PC-3 (cell line): ENCODE results near the gene FRMPD4. TPM values are rescaled to one million over a fixed set of nuclear protein-coding genes. Genes with fewer than 3 reads are reported as not detected.

Experiments used
- ATAC-seq: fragments of 200-7000 bp; cut with Tn5 transposase; 2 replicates; pipeline ENCODE4 v1.9.1; 2020; ENCODE audit warnings: mild to moderate bottlenecking, moderate library complexity
- Bru-seq: library from RNA; stranded (reverse); fragments of 400-500 nt; gene quantifications from one replicate; lab custom pipeline; 2021; lab: Mats Ljungman, UMichigan
- BruChase-seq, 2 experiments: library from RNA; stranded (reverse); fragments of 400-500 nt; gene quantifications; one replicate each; lab custom pipeline; 2021; lab: Mats Ljungman, UMichigan
- BruUV-seq: library from RNA; stranded (reverse); fragments of 400-500 nt; replicated peaks from 2 replicates; lab custom pipeline; 2021; lab: Mats Ljungman, UMichigan
- CTCF ChIA-PET: fragments of 300-600 bp; sonication (Branson Sonifier 250); formaldehyde crosslinking; loops from one replicate; lab custom pipeline; 2022; ENCODE audit warnings: antibody characterized with exemption; lab: Charles Lee
- POLR2A ChIA-PET: fragments of 300-600 bp; sonication (Branson Sonifier 250); formaldehyde crosslinking; loops from one replicate; lab custom pipeline; 2022; ENCODE audit warnings: antibody characterized with exemption; ENCODE audit not compliant: unreplicated experiment; lab: Charles Lee
- DNase-seq: peaks from one replicate; pipeline ENCODE4 v3.0.0-alpha.2; 2015
- H2AFZ ChIP-seq: fragments of 300-600 bp; sonication (generic); 2 replicates; pipeline ENCODE4 v1.6.0; 2016; ENCODE audit warnings: antibody characterized with exemption, low read length
- H3F3A ChIP-seq: fragments of 300-600 bp; sonication (generic); one replicate; pipeline ENCODE4 v1.6.0; 2017; ENCODE audit warnings: antibody characterized with exemption, low read length, control low read depth, mild to moderate bottlenecking; ENCODE audit not compliant: unreplicated experiment
- H3K27ac ChIP-seq: fragments of 300-600 bp; sonication (generic); 2 replicates; pipeline ENCODE4 v1.5.1; 2016; ENCODE audit warnings: mild to moderate bottlenecking, low read length
- H3K27me3 ChIP-seq: fragments of 300-600 bp; sonication (generic); 2 replicates; pipeline ENCODE4 v1.6.1; 2016; ENCODE audit warnings: low read length, mixed read lengths
- H3K36me3 ChIP-seq: fragments of 300-600 bp; sonication (generic); 2 replicates; pipeline ENCODE4 v1.6.1; 2016; ENCODE audit warnings: low read depth, mixed run types, low read length, mixed read lengths
- H3K4me1 ChIP-seq: fragments of 300-600 bp; sonication (generic); 2 replicates; pipeline ENCODE4 v1.5.1; 2016; ENCODE audit warnings: low read length; ENCODE audit not compliant: insufficient read depth
- H3K4me2 ChIP-seq: fragments of 300-600 bp; sonication (generic); 2 replicates; pipeline ENCODE4 v1.6.0; 2016; ENCODE audit warnings: low read length
- H3K4me3 ChIP-seq: fragments of 300-600 bp; sonication (generic); 2 replicates; pipeline ENCODE4 v1.5.1; 2016; ENCODE audit warnings: mild to moderate bottlenecking, low read length, mixed read lengths
- H3K79me2 ChIP-seq: fragments of 300-600 bp; sonication (generic); 2 replicates; pipeline ENCODE4 v1.6.1; 2017; ENCODE audit warnings: low read length, mixed read lengths
- H3K9ac ChIP-seq: fragments of 300-600 bp; sonication (generic); 2 replicates; pipeline ENCODE4 v1.6.0; 2016; ENCODE audit warnings: mild to moderate bottlenecking, low read length
- H3K9me2 ChIP-seq: fragments of 300-600 bp; sonication (generic); replicated peaks from 2 replicates; pipeline ENCODE4 v1.6.1; 2016; ENCODE audit warnings: mixed run types, low read length, mixed read lengths
- H3K9me3 ChIP-seq: fragments of 300-600 bp; sonication (generic); 2 replicates; pipeline ENCODE4 v1.6.1; 2016; ENCODE audit warnings: low read length, mixed read lengths
- H4K20me1 ChIP-seq: fragments of 300-600 bp; sonication (generic); 2 replicates; pipeline ENCODE4 v1.6.1; 2016; ENCODE audit warnings: low read length, mixed read lengths
- CTCF ChIP-seq: fragments of 300-600 bp; sonication (generic); conservative IDR thresholded peaks from 2 replicates; pipeline ENCODE4 v1.5.1; 2017; ENCODE audit warnings: antibody characterized with exemption, low read depth, mild to moderate bottlenecking, low read length
- EZH2 ChIP-seq: fragments of 300-600 bp; sonication (generic); IDR thresholded peaks from one replicate; pipeline ENCODE4 v1.6.1; 2017; ENCODE audit warnings: antibody characterized with exemption, mild to moderate bottlenecking, low read length; ENCODE audit not compliant: unreplicated experiment
- EZH2phosphoT487 ChIP-seq: fragments of 300-600 bp; sonication (generic); IDR thresholded peaks from 2 replicates; pipeline ENCODE4 v1.6.1; 2018; ENCODE audit warnings: mild to moderate bottlenecking, antibody characterized with exemption, low read length, borderline replicate concordance
- intact Hi-C: fragments of 100-400 bp; cut with micrococcal nuclease; formaldehyde crosslinking; loops from 2 replicates; pipeline ENCODE4 v1.9.0; 2023
- long read RNA-seq: library from polyadenylated mRNA; unstranded; transcript quantifications from one replicate; pipeline ENCODE4 v2.0.0, GENCODE V29; 2021; ENCODE audit not compliant: unreplicated experiment
- total RNA-seq: library from RNA; depleted of rRNA; stranded (reverse); fragments of >200 nt; gene quantifications from 2 replicates; pipeline ENCODE4 v1.2.3, GENCODE V29; 2014; rRNA removed

The FRMPD4 gene
- total RNA-seq (0.15 and 0.23 TPM in 2 replicates), Bru-seq, nascent RNA (percentile 16 among the genes with signal in this experiment), BruChase-seq, experiment 1, labeled RNA remaining after a 6-hour chase (percentile 14 among the genes with signal in this experiment), BruChase-seq, experiment 2, labeled RNA remaining after a 2-hour chase (percentile 18 among the genes with signal in this experiment)
- long read RNA-seq: 0 reads

- no peaks in the 10 kb centered on the region for H3K27me3 ChIP-seq
- no TSS peak for BruUV-seq
- ChIA-PET POLR2A (no interaction called here), CTCF (interaction anchor here (0.7 kb wide), 1 partner anchor 505 kb away, joined by 3 read pairs; no protein-coding TSS in a partner anchor)
- 0 out of 2 replicates have a peak within 1 kb of the TSS, but pooled peaks have one; percentile 12 for H3K9ac ChIP-seq
- no peaks in the 10 kb centered on the region for H3K36me3 ChIP-seq
- H3F3A ChIP-seq: no peaks in the 10 kb centered on the region
- peak within 1 kb of the TSS; percentile 98 for H3K4me2 ChIP-seq
- peaks cover 8% of the 10 kb centered on the region for H3K4me1 ChIP-seq
- no peaks in the 10 kb centered on the region for H4K20me1 ChIP-seq
- no peaks in the 10 kb centered on the region for H3K79me2 ChIP-seq
- no peaks in the 10 kb centered on the region for H3K9me3 ChIP-seq
- peak; percentile 45 for ATAC-seq
- H3K4me3 ChIP-seq: peak within 1 kb of the TSS; percentile 78
- peak; percentile 25 for DNase-seq
- H3K9me2 ChIP-seq: no peaks in the 10 kb centered on the region
- TF ChIP-seq CTCF (peak; percentile 32; the same call in 1 of the 2 replicates), EZH2phosphoT487 (no peak), EZH2 (no peak)
- H3K27ac ChIP-seq: no peak within 1 kb of the TSS
- peak within 1 kb of the TSS; percentile 94 for H2AFZ ChIP-seq
- intact Hi-C loops: loop anchor here (1.0 kb wide), 1 partner anchor 73 kb away; no protein-coding TSS in a partner anchor
These were observed at the start of gene FRMPD4 for GRCh38 chrX:12138361-12139313. Gene FRMPD4 (plus strand): TSS chrX:12138473. CDS start chrX:12138972, 499 bp downstream.

GRCh38 chrX:12089740-12090139 lies 48.5 kb upstream of the FRMPD4 start:
- no peaks in the 10 kb centered on the region for H3K4me1 ChIP-seq
- ATAC-seq (no peak), DNase-seq (no peak)
- no peak overlapping the region for H3K27ac ChIP-seq
- no peak overlapping the region for H3K4me3 ChIP-seq
- H2AFZ ChIP-seq: no peak overlapping the region
- H3K27me3 ChIP-seq: no peaks in the 10 kb centered on the region
- CTCF ChIA-PET: no interaction called here
- intact Hi-C loops: loop anchor here (10.0 kb wide), 1 partner anchor 475 kb away; no protein-coding TSS in a partner anchor
- H3K9me3 ChIP-seq: no peaks in the 10 kb centered on the region
- TF ChIP-seq EZH2phosphoT487 (no peak), EZH2 (no peak), CTCF (no peak)
- no peaks in the 10 kb centered on the region for H3K36me3 ChIP-seq
- H3K79me2 ChIP-seq: no peaks in the 10 kb centered on the region
- no TSS peak for BruUV-seq
- no peaks in the 10 kb centered on the region for H3F3A ChIP-seq
- no peaks in the 10 kb centered on the region for H3K9me2 ChIP-seq
- no peaks in the 10 kb centered on the region for H4K20me1 ChIP-seq
- POLR2A ChIA-PET: no interaction called here
- H3K9ac ChIP-seq: no peak overlapping the region
- H3K4me2 ChIP-seq: no peak overlapping the region
